ENCODE results near the gene ZNRF4. TPM values are rescaled to one million over a fixed set of nuclear protein-coding genes. Genes with fewer than 3 reads are reported as not detected.

Gene ZNRF4
- total RNA-seq, 4 donors from 2014 or later: not detected

- TF ChIP-seq, protein P1, sequence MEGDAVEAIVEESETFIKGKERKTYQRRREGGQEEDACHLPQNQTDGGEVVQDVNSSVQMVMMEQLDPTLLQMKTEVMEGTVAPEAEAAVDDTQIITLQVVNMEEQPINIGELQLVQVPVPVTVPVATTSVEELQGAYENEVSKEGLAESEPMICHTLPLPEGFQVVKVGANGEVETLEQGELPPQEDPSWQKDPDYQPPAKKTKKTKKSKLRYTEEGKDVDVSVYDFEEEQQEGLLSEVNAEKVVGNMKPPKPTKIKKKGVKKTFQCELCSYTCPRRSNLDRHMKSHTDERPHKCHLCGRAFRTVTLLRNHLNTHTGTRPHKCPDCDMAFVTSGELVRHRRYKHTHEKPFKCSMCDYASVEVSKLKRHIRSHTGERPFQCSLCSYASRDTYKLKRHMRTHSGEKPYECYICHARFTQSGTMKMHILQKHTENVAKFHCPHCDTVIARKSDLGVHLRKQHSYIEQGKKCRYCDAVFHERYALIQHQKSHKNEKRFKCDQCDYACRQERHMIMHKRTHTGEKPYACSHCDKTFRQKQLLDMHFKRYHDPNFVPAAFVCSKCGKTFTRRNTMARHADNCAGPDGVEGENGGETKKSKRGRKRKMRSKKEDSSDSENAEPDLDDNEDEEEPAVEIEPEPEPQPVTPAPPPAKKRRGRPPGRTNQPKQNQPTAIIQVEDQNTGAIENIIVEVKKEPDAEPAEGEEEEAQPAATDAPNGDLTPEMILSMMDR (IDR thresholded peaks at IDR 0.05; ENCODE audit: low read depth): no peak
Measured at GRCh38 chr19:5456130-5456840, 1.1 kb downstream of the ZNRF4 start.

DNA sequence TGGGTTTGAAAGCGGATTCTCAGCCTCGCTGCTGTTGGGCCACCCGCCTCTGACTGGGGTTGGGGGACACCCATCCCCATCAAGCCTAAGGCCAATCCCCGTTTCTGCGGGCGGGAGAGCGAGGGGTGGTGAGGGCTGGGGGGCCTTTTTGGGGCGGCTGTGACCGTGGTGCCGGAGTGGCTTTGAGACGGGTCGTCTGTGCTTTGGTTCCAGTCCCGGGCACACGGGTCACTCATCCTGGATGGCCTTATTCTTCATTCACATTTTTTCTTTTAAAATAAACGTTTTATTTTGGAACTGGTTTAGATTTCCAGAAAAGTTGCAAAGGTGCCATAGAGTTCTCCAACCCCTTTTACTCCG lies 1.6 kb downstream of the ZNRF4 start:
- TF ChIP-seq, protein P1 (IDR thresholded peaks at IDR 0.05; ENCODE audit: low read depth): no peak

DNA sequence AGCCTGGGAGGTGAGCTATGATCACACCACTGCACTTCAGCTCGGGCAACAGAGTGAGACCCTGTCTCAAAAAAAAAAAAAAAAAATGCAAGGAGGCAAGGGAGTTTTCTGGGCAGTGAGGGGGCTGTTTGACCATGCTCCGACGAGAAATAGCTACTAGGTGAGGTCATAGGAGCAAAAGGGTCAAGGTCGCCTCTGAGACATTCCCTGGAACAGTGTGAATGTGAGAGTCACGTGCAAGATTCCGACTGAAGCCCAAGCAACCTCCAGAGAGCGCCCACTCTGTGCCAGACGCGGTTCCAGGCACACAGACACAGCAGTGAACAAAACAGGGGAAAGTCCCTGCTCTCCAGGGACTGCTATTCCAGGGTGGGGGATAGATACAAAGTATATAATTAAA lies 2.5 kb downstream of the ZNRF4 start:
- TF ChIP-seq, protein P1 (IDR thresholded peaks at IDR 0.05; ENCODE audit: low read depth): no peak

GRCh38 chr19:5458420-5458819 lies 3.2 kb downstream of the ZNRF4 start:
- TF ChIP-seq, protein P1 (IDR thresholded peaks at IDR 0.05; ENCODE audit: low read depth): no peak

GRCh38 chr19:5459360-5459759 lies 4.1 kb downstream of the ZNRF4 start:
- TF ChIP-seq, protein P1 (IDR thresholded peaks at IDR 0.05; ENCODE audit: low read depth): no peak

GRCh38 chr19:5460748-5461147 lies 5.5 kb downstream of the ZNRF4 start:
- TF ChIP-seq, protein P1 (IDR thresholded peaks at IDR 0.05; ENCODE audit: low read depth): no peak

DNA sequence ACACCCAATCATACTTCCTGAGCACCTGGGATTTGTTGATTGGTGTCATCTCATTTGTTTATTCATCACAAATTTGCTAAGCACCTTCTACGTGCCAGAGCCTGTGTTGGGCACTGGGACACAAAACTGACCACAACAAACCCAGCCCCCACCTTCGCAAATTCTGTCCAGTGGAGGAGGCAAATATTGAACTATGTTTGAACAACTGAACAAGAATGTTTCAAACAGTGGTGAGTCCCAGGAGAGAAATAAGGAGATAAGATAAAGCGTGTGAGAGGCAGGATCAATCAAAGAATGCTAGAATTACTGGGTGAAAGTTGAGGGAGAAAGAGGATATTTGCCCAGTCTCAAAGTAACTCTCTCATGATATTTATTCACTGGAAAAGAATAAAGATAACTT lies 8.7 kb downstream of the ZNRF4 start:
- TF ChIP-seq, protein P1 (IDR thresholded peaks at IDR 0.05; ENCODE audit: low read depth): no peak
